HFFc6 (cell line): ENCODE measurements around the gene GAB2. TPM values are rescaled to one million over a fixed set of nuclear protein-coding genes. Genes with fewer than 3 reads are reported as not detected.

Experiments
- DNase-seq: peaks from one replicate; pipeline ENCODE4 v3.0.0-alpha.2; 2018
- H3K27ac Mint-ChIP-seq: 2 replicates; pipeline ENCODE4 v1.8.0; 2020; ENCODE audit warnings: mild to moderate bottlenecking, mixed read lengths
- H3K27me3 Mint-ChIP-seq: 2 replicates; pipeline ENCODE4 v1.8.0; 2021; ENCODE audit warnings: mild to moderate bottlenecking, moderate library complexity, mixed read lengths; ENCODE audit not compliant: insufficient read depth
- H3K36me3 Mint-ChIP-seq: 2 replicates; pipeline ENCODE4 v1.8.0; 2021; ENCODE audit warnings: low read depth, mixed read lengths
- H3K4me1 Mint-ChIP-seq: 2 replicates; pipeline ENCODE4 v1.8.0; 2020; ENCODE audit warnings: low read depth, mixed read lengths
- H3K4me3 Mint-ChIP-seq: 2 replicates; pipeline ENCODE4 v1.8.0; 2020; ENCODE audit warnings: mild to moderate bottlenecking, moderate library complexity, mixed read lengths
- H3K9me3 Mint-ChIP-seq: 2 replicates; pipeline ENCODE4 v1.8.0; 2020; ENCODE audit warnings: mild to moderate bottlenecking, mixed read lengths
- CTCF ChIP-seq: fragments of 200-600 bp; sonication (generic); IDR thresholded peaks from 2 replicates; pipeline ENCODE4 v1.5.0; 2021; ENCODE audit warnings: antibody characterized with exemption, mild to moderate bottlenecking
- total RNA-seq, 6 experiments: library from RNA; stranded (reverse); fragmentation: NEBNext Ultra II Directional; extraction: Animal tissue kit (Norgen Biotek cat#: 25700); gene quantifications; 2 replicates in 1 of 6; 3 replicates in 5 of 6; pipeline ENCODE4 v1.2.3, GENCODE V29; 2021

GAB2 gene
- total RNA-seq, 6 experiments from 2014 or later: 8.4 to 12.1 (median 9.9) TPM

- peaks cover 8% of the 10 kb centered on the region for H3K36me3 Mint-ChIP-seq
Measured at GRCh38 chr11:78291503-78292108, 126.0 kb downstream of the GAB2 start.

GRCh38 chr11:78290293-78291176 lies 127.1 kb downstream of the GAB2 start:
- Mint-ChIP-seq H3K4me3 (no peak overlapping the region), H3K9me3 (no peaks in the 10 kb centered on the region)

More at GRCh38 chr11:78291503-78292108, 126.0 kb downstream of the GAB2 start:
- H3K4me3 Mint-ChIP-seq: no peak overlapping the region
- H3K27ac Mint-ChIP-seq: no peak overlapping the region
- peaks cover 15% of the 10 kb centered on the region for H3K4me1 Mint-ChIP-seq
- no peaks in the 10 kb centered on the region; the same call in 1 of the 2 replicates for H3K27me3 Mint-ChIP-seq
- no peaks in the 10 kb centered on the region for H3K9me3 Mint-ChIP-seq
- TF ChIP-seq CTCF: no peak
- no peak for DNase-seq

GRCh38 chr11:78289552-78290292 lies 127.9 kb downstream of the GAB2 start:
- H3K4me3 Mint-ChIP-seq: no peak overlapping the region
- peaks cover 8% of the 10 kb centered on the region for H3K36me3 Mint-ChIP-seq
- TF ChIP-seq CTCF: no peak
- no peaks in the 10 kb centered on the region for H3K9me3 Mint-ChIP-seq
- H3K27ac Mint-ChIP-seq: no peak overlapping the region
- DNase-seq: no peak
- H3K4me1 Mint-ChIP-seq: no peaks in the 10 kb centered on the region
- H3K27me3 Mint-ChIP-seq: no peaks in the 10 kb centered on the region

More at GRCh38 chr11:78290293-78291176, 127.1 kb downstream of the GAB2 start:
- Mint-ChIP-seq H3K27ac (no peak overlapping the region), H3K4me1 (peaks cover 6% of the 10 kb centered on the region), H3K36me3 (peaks cover 8% of the 10 kb centered on the region), H3K27me3 (no peaks in the 10 kb centered on the region; the same call in 1 of the 2 replicates)
- peak; percentile 16 for DNase-seq
- no peak for TF ChIP-seq CTCF

GRCh38 chr11:78284260-78284659 lies 133.4 kb downstream of the GAB2 start:
- H3K27me3 Mint-ChIP-seq: no peaks in the 10 kb centered on the region
- H3K9me3 Mint-ChIP-seq: no peaks in the 10 kb centered on the region
- no peak for TF ChIP-seq CTCF
- no peak overlapping the region for H3K4me3 Mint-ChIP-seq
- DNase-seq: no peak
- H3K4me1 Mint-ChIP-seq: 0 out of 2 replicates have a peak, but pooled peaks cover 7% of the 10 kb centered on the region
- H3K36me3 Mint-ChIP-seq: 0 out of 2 replicates have a peak, but pooled peaks cover 4% of the 10 kb centered on the region
- H3K27ac Mint-ChIP-seq: no peak overlapping the region

- no peaks in the 10 kb centered on the region for H3K9me3 Mint-ChIP-seq
- no peak overlapping the region for H3K4me3 Mint-ChIP-seq
- H3K27me3 Mint-ChIP-seq: no peaks in the 10 kb centered on the region
- no peak for TF ChIP-seq CTCF
- 0 out of 2 replicates have a peak, but pooled peaks cover 4% of the 10 kb centered on the region for H3K36me3 Mint-ChIP-seq
- 0 out of 2 replicates have a peak, but pooled peaks cover 7% of the 10 kb centered on the region for H3K4me1 Mint-ChIP-seq
- no peak for DNase-seq
- no peak overlapping the region for H3K27ac Mint-ChIP-seq
Measured at GRCh38 chr11:78282821-78283220, 134.8 kb downstream of the GAB2 start.
